ENCODE data around the gene THRA. TPM values are rescaled to one million over a fixed set of nuclear protein-coding genes. Genes with fewer than 3 reads are reported as not detected.

The THRA gene
- total and polyA plus RNA-seq, 2 of the 8 experiments (the other 6 are each of a cell fraction or from before 2014, with no cell fraction given): 6.4 to 10.2 TPM

GRCh38 chr17:40072735-40073346 lies 10.1 kb downstream of the THRA start (continued):
- no peak for TF ChIP-seq NANOG (IDR thresholded peaks at IDR 0.05; ENCODE audit: insufficient read depth, low read depth, low read length, poor library complexity, severe bottlenecking)

Measured in H1 (cell line).